Endothelial cell of umbilical vein (primary cell): ENCODE data around the gene CACNA2D2. TPM values are rescaled to one million over a fixed set of nuclear protein-coding genes. Genes with fewer than 3 reads are reported as not detected.

Experiments used
- BruUV-seq: library from RNA; stranded (reverse); fragments of 400-500 nt; replicated peaks from 2 replicates; lab custom pipeline; 2021; lab: Mats Ljungman, UMichigan
- CTCF ChIA-PET: fragments of 300-600, 350-600 bp; sonication (Branson Sonifier 250); formaldehyde crosslinking; loops from one replicate; lab custom pipeline; 2021; ENCODE audit warnings: antibody characterized with exemption, inconsistent platforms; lab: Charles Lee
- POLR2A ChIA-PET: fragments of 300-600, 350-600 bp; sonication (Branson Sonifier 250); formaldehyde crosslinking; loops from one replicate; lab custom pipeline; 2021; ENCODE audit warnings: antibody characterized with exemption, inconsistent platforms; lab: Charles Lee
- DNase-seq: peaks from one replicate; pipeline ENCODE4 v3.0.0-alpha.2; 2011; ENCODE audit warnings: low read depth, low spot score
- FAIRE-seq: peaks from 2 replicates; lab custom pipeline; 2011; peaks lifted over from hg19 to GRCh38; lab: Jason Lieb, UNC
- H2AFZ ChIP-seq: 2 replicates; pipeline ENCODE4 v1.6.0; 2012; ENCODE audit warnings: low read depth, low read length, control low read depth, inconsistent platforms
- H3K27ac ChIP-seq: 2 replicates; pipeline ENCODE4 v1.5.1; 2011; ENCODE audit warnings: low read depth, mild to moderate bottlenecking, control low read depth, low read length, moderate library complexity; ENCODE audit not compliant: insufficient read depth
- H3K27me3 ChIP-seq, 2 experiments: 2 replicates each; pipeline versions ENCODE4 v1.6.0 to v1.6.1; 2011; ENCODE audit warnings: low read length in 2 of 2, mixed read lengths in 1 of 2; ENCODE audit not compliant: control insufficient read depth in 2 of 2, insufficient read depth in 2 of 2
- H3K36me3 ChIP-seq, 2 experiments: 2 replicates in 1 of 2; 3 replicates in 1 of 2; pipeline ENCODE4 v1.5.1; 2011; ENCODE audit warnings: low read length in 2 of 2, mild to moderate bottlenecking in 1 of 2, moderate library complexity in 1 of 2; ENCODE audit not compliant: control insufficient read depth in 2 of 2, insufficient read depth in 2 of 2; ENCODE audit errors: extremely low read depth in 1 of 2
- H3K4me1 ChIP-seq: 3 replicates; pipeline ENCODE4 v1.5.1; 2011; ENCODE audit warnings: mild to moderate bottlenecking, low read length; ENCODE audit not compliant: control insufficient read depth, insufficient read depth; ENCODE audit errors: extremely low read depth
- H3K4me2 ChIP-seq: 2 replicates; pipeline ENCODE4 v1.6.1; 2011; ENCODE audit warnings: low read length, control low read depth, mixed read lengths; ENCODE audit not compliant: insufficient read depth
- H3K4me3 ChIP-seq, 3 experiments: fragments of 200-600 bp in 1 of 3; sonication (generic), shearing (Covaris generic) in 1 of 3; replicated peaks in 1 of 3; 2 replicates each; pipeline ENCODE4 v1.5.1; 2011 to 2016; ENCODE audit warnings: control low read depth in 3 of 3, low read length in 3 of 3, mild to moderate bottlenecking in 2 of 3, inconsistent platforms in 1 of 3, low read depth in 1 of 3, moderate library complexity in 1 of 3; ENCODE audit not compliant: insufficient read depth in 1 of 3
- H3K79me2 ChIP-seq: 2 replicates; pipeline ENCODE4 v1.6.0; 2012; ENCODE audit warnings: low read length, inconsistent platforms; ENCODE audit not compliant: control insufficient read depth, insufficient read depth
- H3K9ac ChIP-seq: replicated peaks from 2 replicates; pipeline ENCODE3; 2011; ENCODE audit warnings: low read length, control low read depth; ENCODE audit not compliant: insufficient read depth; ENCODE audit errors: extremely low read depth
- H3K9me1 ChIP-seq: replicated peaks from 3 replicates; pipeline ENCODE4 v1.6.0; 2011; ENCODE audit warnings: mild to moderate bottlenecking, low read length; ENCODE audit not compliant: control insufficient read depth, insufficient read depth; ENCODE audit errors: extremely low read depth
- H3K9me3 ChIP-seq: replicated peaks from 2 replicates; pipeline ENCODE4 v1.5.1; 2012; ENCODE audit warnings: low read length, inconsistent platforms; ENCODE audit not compliant: control insufficient read depth, insufficient read depth
- H4K20me1 ChIP-seq: replicated peaks from 2 replicates; pipeline ENCODE3; 2011; ENCODE audit warnings: mild to moderate bottlenecking, low read length; ENCODE audit not compliant: control insufficient read depth, insufficient read depth; ENCODE audit errors: extremely low read depth
- CTCF ChIP-seq, 2 donors: IDR thresholded peaks; 1 replicate in 1 of 2; 2 replicates in 1 of 2; pipeline ENCODE4 v1.5.1; 2011; ENCODE audit warnings: low read length in 2 of 2, mild to moderate bottlenecking in 2 of 2, moderate library complexity in 2 of 2, control low read depth in 1 of 2, inconsistent platforms in 1 of 2, low read depth in 1 of 2; ENCODE audit not compliant: insufficient read depth in 1 of 2; ENCODE audit errors: extremely low read depth in 1 of 2
- EZH2 ChIP-seq: IDR thresholded peaks from 2 replicates; pipeline ENCODE4 v1.6.1; 2012; ENCODE audit warnings: borderline replicate concordance, low read depth, mild to moderate bottlenecking, moderate library complexity, low read length, inconsistent platforms; ENCODE audit not compliant: severe bottlenecking
- MAX ChIP-seq: IDR thresholded peaks from 2 replicates; pipeline ENCODE4 v1.6.1; 2011; ENCODE audit not compliant: insufficient read depth, insufficient read length
- POLR2AphosphoS5 ChIP-seq: IDR thresholded peaks from 2 replicates; pipeline ENCODE4 v1.6.1; 2012; ENCODE audit warnings: low read depth, mild to moderate bottlenecking, control low read depth, low read length, moderate library complexity; ENCODE audit not compliant: insufficient read depth
- dilution Hi-C: fragments of 300-500 bp; cut with MboI; formaldehyde crosslinking; loops from one replicate; pipeline ENCODE4 v1.15.0; 2019; ENCODE audit warnings: low sequenced_read_pairs; ENCODE audit not compliant: extremely low pct_ligation_motif_present
- intact Hi-C: fragments of 100-400 bp; cut with micrococcal nuclease; formaldehyde crosslinking; loops from one replicate; pipeline ENCODE4 v1.10.0; 2022
- polyA plus RNA-seq, 4 experiments: library from polyadenylated mRNA; depleted of rRNA in 3 of 4; stranded (reverse) in 3 of 4; unstranded in 1 of 4; fragments of >200 nt; gene quantifications; 2 replicates each; pipeline versions ENCODE4 v1.2.1 to v1.2.3, GENCODE V29; 2011 to 2012; ENCODE audit warnings: missing spikeins in 1 of 4
- total RNA-seq: library from RNA; stranded (reverse); gene quantifications from 2 replicates; pipeline ENCODE4 v1.2.3, GENCODE V29; 2021

CACNA2D2 gene
- total and polyA plus RNA-seq, 2 donors (not counting 3 experiments of a cell fraction or from before 2014, with no cell fraction given) = 0.15 TPM; not detected in 1

GRCh38 chr3:50416736-50417636, 86.4 kb downstream of the CACNA2D2 start:
- no TSS peak for BruUV-seq
- CTCF ChIA-PET = interaction anchor here (1.3 kb wide), 1 partner anchor 46 kb away, joined by 3 read pairs; no protein-coding TSS in a partner anchor

More at GRCh38 chr3:50416736-50417636, 86.4 kb downstream of the CACNA2D2 start:
- no peaks in the 10 kb centered on the region for H4K20me1 ChIP-seq
- H2AFZ ChIP-seq = no peak overlapping the region
- no peak overlapping the region for H3K9ac ChIP-seq
- dilution Hi-C loops = no loop called here
- intact Hi-C loops = no loop called here
- H3K4me1 ChIP-seq = no peaks in the 10 kb centered on the region
- no peaks in the 10 kb centered on the region for H3K9me3 ChIP-seq
- DNase-seq = no peak
- H3K9me1 ChIP-seq = no peaks in the 10 kb centered on the region
- no peak for FAIRE-seq
- H3K27ac ChIP-seq = no peak overlapping the region
- no peak overlapping the region for H3K4me2 ChIP-seq
- POLR2A ChIA-PET = no interaction called here
- TF ChIP-seq MAX (no peak), CTCF (IDR thresholded peaks at IDR 0.05; ENCODE audit: extremely low read depth in 1 of 2, insufficient read depth in 1 of 2, low read depth in 1 of 2, low read length in 2 of 2) (no peak), POLR2AphosphoS5 (no peak), EZH2 (no peak)
- H3K79me2 ChIP-seq = no peaks in the 10 kb centered on the region
- H3K27me3 ChIP-seq = no peaks in the 10 kb centered on the region
- H3K4me3 ChIP-seq = no peak overlapping the region
- no peaks in the 10 kb centered on the region for H3K36me3 ChIP-seq
